GM12878 (cell line): ENCODE measurements around the gene MTA3. TPM values are rescaled to one million over a fixed set of nuclear protein-coding genes. Genes with fewer than 3 reads are reported as not detected.

Experiments used
- CBX5 ChIP-seq: sonication (generic); IDR thresholded peaks from 2 replicates; pipeline ENCODE4 v1.6.1; 2016; ENCODE audit warnings: low read depth, moderate library complexity, mild to moderate bottlenecking, inconsistent platforms
- KDM1A ChIP-seq: fragments of 200-600 bp; sonication (generic); IDR thresholded peaks from 2 replicates; pipeline ENCODE4 v1.6.1; 2016; ENCODE audit warnings: borderline replicate concordance
- MXI1 ChIP-seq: fragments of 150-350 bp; IDR thresholded peaks from 2 replicates; pipeline ENCODE4 v1.6.1; 2011; ENCODE audit warnings: low read depth, mild to moderate bottlenecking, inconsistent platforms, low read length, improper control_type of control experiment
- SUPT20H ChIP-seq: IDR thresholded peaks from 2 replicates; pipeline ENCODE4 v1.6.1; 2011; ENCODE audit warnings: low read depth, mild to moderate bottlenecking, low read length, moderate library complexity, borderline replicate concordance; ENCODE audit not compliant: control insufficient read depth
- polyA plus RNA-seq, 11 experiments: library from polyadenylated mRNA; depleted of rRNA in 4 of 11; unstranded in 6 of 11; stranded (reverse) in 5 of 11; fragments of >200 nt; fragmentation: Nextera tagmentation in 4 of 11; fragmentation: Illumina TruSeq in 1 of 11; extraction: Ambion mirVana in 4 of 11; extraction: Trizol in 1 of 11; gene quantifications; 1 replicate in 1 of 11; 2 replicates in 10 of 11; pipeline versions ENCODE4 v1.2.1 to v1.2.3, GENCODE V29; 2011 to 2016; ENCODE audit warnings: inconsistent platforms in 2 of 11, missing spikeins in 2 of 11, low read depth in 1 of 11
- total RNA-seq, 4 experiments: library from RNA; depleted of rRNA in 3 of 4; stranded (reverse); fragments of >200 nt in 3 of 4; fragmentation: Illumina TruSeq in 1 of 4; extraction: Trizol in 1 of 4; gene quantifications; 2 replicates each; pipeline versions ENCODE4 v1.2.1 to v1.2.3, GENCODE V29; 2013 to 2021
- TF ChIP-seq, protein P1 (sequence below): IDR thresholded peaks from 2 replicates; pipeline ENCODE4 v1.6.1; 2011; ENCODE audit warnings: borderline replicate concordance, low read depth, mild to moderate bottlenecking, moderate library complexity, mixed read lengths, low read length; ENCODE audit not compliant: insufficient read depth; ENCODE audit errors: extremely low read length
- TF ChIP-seq, protein P2 (sequence below): fragments of 450-650 bp; IDR thresholded peaks from 2 replicates; pipeline ENCODE4 v1.6.1; 2018; ENCODE audit warnings: borderline replicate concordance, mild to moderate bottlenecking; ENCODE audit not compliant: partially characterized antibody
- TF ChIP-seq, protein P3 (sequence below): fragments of 450-650 bp; conservative IDR thresholded peaks from 2 replicates; pipeline ENCODE4 v1.6.1; 2017; ENCODE audit warnings: mild to moderate bottlenecking, moderate library complexity

The MTA3 gene
- total and polyA plus RNA-seq, 10 of the 15 experiments (the other 5 are each of a cell fraction or from before 2014, with no cell fraction given): 17.6 to 45.5 (median 26.5) TPM

DNA sequence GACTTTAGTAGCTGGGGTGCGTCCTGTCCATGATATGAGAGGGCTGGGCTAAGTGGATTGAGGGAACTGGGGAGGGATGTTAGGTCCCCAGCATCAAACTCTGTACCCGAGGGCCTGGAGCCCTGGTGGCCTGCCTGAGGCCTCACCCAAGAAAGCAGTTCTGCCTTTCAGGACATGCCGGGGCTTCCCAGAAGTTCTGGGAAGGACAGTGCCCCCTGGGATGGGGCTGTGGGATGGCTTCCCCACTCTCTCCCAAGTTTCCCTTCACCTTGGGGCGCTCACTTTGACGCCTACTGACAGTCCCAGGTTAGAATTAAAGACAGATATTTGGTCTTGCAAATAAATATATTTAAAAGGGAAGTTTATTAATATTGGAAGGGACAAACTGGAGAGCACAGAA is 193.7 kb downstream of the MTA3 start (continued):
- TF ChIP-seq MXI1 (no peak), CBX5 (no peak), SUPT20H (no peak), KDM1A (no peak)
- TF ChIP-seq, protein P1, sequence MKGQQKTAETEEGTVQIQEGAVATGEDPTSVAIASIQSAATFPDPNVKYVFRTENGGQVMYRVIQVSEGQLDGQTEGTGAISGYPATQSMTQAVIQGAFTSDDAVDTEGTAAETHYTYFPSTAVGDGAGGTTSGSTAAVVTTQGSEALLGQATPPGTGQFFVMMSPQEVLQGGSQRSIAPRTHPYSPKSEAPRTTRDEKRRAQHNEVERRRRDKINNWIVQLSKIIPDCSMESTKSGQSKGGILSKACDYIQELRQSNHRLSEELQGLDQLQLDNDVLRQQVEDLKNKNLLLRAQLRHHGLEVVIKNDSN: no peak
- TF ChIP-seq, protein P2, sequence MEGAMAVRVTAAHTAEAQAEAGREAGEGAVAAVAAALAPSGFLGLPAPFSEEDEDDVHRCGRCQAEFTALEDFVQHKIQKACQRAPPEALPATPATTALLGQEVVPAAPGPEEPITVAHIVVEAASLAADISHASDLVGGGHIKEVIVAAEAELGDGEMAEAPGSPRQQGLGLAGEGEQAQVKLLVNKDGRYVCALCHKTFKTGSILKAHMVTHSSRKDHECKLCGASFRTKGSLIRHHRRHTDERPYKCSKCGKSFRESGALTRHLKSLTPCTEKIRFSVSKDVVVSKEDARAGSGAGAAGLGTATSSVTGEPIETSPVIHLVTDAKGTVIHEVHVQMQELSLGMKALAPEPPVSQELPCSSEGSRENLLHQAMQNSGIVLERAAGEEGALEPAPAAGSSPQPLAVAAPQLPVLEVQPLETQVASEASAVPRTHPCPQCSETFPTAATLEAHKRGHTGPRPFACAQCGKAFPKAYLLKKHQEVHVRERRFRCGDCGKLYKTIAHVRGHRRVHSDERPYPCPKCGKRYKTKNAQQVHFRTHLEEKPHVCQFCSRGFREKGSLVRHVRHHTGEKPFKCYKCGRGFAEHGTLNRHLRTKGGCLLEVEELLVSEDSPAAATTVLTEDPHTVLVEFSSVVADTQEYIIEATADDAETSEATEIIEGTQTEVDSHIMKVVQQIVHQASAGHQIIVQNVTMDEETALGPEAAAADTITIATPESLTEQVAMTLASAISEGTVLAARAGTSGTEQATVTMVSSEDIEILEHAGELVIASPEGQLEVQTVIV: no peak
- TF ChIP-seq, protein P3, sequence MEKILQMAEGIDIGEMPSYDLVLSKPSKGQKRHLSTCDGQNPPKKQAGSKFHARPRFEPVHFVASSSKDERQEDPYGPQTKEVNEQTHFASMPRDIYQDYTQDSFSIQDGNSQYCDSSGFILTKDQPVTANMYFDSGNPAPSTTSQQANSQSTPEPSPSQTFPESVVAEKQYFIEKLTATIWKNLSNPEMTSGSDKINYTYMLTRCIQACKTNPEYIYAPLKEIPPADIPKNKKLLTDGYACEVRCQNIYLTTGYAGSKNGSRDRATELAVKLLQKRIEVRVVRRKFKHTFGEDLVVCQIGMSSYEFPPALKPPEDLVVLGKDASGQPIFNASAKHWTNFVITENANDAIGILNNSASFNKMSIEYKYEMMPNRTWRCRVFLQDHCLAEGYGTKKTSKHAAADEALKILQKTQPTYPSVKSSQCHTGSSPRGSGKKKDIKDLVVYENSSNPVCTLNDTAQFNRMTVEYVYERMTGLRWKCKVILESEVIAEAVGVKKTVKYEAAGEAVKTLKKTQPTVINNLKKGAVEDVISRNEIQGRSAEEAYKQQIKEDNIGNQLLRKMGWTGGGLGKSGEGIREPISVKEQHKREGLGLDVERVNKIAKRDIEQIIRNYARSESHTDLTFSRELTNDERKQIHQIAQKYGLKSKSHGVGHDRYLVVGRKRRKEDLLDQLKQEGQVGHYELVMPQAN: no peak
